Measurements from ENCODE around the gene HLA-DMA. TPM values are rescaled to one million over a fixed set of nuclear protein-coding genes. Genes with fewer than 3 reads are reported as not detected.
A peak's percentile ranks its signal among the peaks of the same experiment; 100 is the strongest.

Gene HLA-DMA
- total and polyA plus RNA-seq, 9 of the 15 experiments (the other 6 are each of a cell fraction or from before 2014, with no cell fraction given) = 0.13 to 0.83 (median 0.51) TPM

DNA sequence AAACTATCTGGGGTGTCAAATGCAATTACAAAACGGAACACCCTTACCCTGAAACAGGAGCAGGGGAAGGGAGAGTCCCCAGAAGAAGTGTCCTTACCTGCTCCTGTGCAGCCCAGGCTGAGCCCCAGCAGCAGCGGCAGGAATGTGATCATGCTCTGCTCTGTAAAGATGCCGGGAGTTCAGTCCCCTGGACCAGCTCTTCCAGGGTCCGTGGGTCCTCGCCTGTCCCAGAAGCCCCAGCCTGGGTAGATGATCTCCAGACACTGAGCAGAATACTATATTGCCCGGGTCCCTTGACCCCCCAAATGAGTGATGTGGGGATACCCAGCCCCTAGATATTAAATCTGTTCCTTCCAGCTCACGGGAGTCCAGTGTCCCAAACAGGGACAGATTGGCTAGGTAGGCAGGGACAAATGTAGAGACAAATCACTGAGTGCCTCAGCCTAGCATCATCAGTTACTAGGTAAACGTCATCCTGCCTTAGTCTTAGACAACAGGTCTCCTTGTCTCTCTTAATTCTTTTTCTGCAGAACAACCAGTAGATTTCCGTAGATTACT lies 12.2 kb downstream of the HLA-DMA start, which contains the start of gene HLA-DMB:
Gene HLA-DMB, minus strand, starts transcription at position 373 of the 558 bp plus-strand sequence. Its CDS starts 221 bp downstream, at position 152.
- Histone ChIP-seq H3K36me3 (ENCODE audit: control insufficient read depth, insufficient read depth, low read length) (no peaks in the 10 kb centered on the region), H2AFZ (ENCODE audit: low read depth, low read length) (no peak within 1 kb of the TSS), H3K27me3 (ENCODE audit: control insufficient read depth in 2 of 2, insufficient read depth in 2 of 2, low read length in 2 of 2) (peaks cover 27 to 41% of the 10 kb centered on the region in 2 experiments), H3K4me1 (replicated peaks in 1 of 2; ENCODE audit: control insufficient read depth in 2 of 2, insufficient read depth in 2 of 2, low read length in 2 of 2) (no peaks in the 10 kb centered on the region), H3K4me2 (ENCODE audit: insufficient read depth, low read length) (no peak within 1 kb of the TSS), H4K20me1 (replicated peaks; ENCODE audit: control insufficient read depth, insufficient read depth, low read length) (no peaks in the 10 kb centered on the region), H3K9me1 (ENCODE audit: control insufficient read depth, insufficient read depth, low read length) (no peaks in the 10 kb centered on the region), H3K9me3 (replicated peaks; ENCODE audit: control insufficient read depth, insufficient read depth, low read depth, low read length) (no peaks in the 10 kb centered on the region), H3K79me2 (ENCODE audit: control insufficient read depth, insufficient read depth, low read length) (no peaks in the 10 kb centered on the region), H3K9ac (ENCODE audit: insufficient read depth in 1 of 2, low read depth in 2 of 2, low read length in 2 of 2) (no peak within 1 kb of the TSS), H3K27ac (ENCODE audit: extremely low read depth, low read depth, low read length) (no peak within 1 kb of the TSS), H3K4me3 (no peak within 1 kb of the TSS)
- intact Hi-C loops (cut with micrococcal nuclease) = no loop called here
- CTCF ChIA-PET (ENCODE audit: low intra/inter-chr PET ratio) = interaction anchor here (0.7 kb wide), 1 partner anchor 15 kb away, joined by 3 read pairs; no protein-coding TSS in a partner anchor
- WGBS (ENCODE audit: insufficient coverage, low coverage, missing lambda C conversion rate) = 4% methylated on average over 9 of the region's 9 CpGs
- DNase-seq (ENCODE audit: extremely low read depth in 1 of 4, low spot score in 3 of 4) (peak in 2 of 4 experiments; percentile 33 to 58), FAIRE-seq (no peak), ATAC-seq (peak; percentile 90)
- in situ Hi-C loops (cut with MboI) = no loop called here
- TF ChIP-seq MYC (IDR thresholded peaks at IDR 0.05; ENCODE audit: low read depth, low read length) = no peak
- TF ChIP-seq MYC (CRISPR knock-in tag; IDR thresholded peaks at IDR 0.05; ENCODE audit: borderline replicate concordance, low read depth) = no peak
- TF ChIP-seq CREM (IDR thresholded peaks at IDR 0.05; ENCODE audit: low read depth) = peak; percentile 96
- TF ChIP-seq GTF2E2 (tag; IDR thresholded peaks at IDR 0.05) = no peak
- peak; percentile 86 for TF ChIP-seq CREB1 (IDR thresholded peaks at IDR 0.05)
- peak; percentile 85 for TF ChIP-seq CREB1 (CRISPR knock-in tag; IDR thresholded peaks at IDR 0.05)
- no peak for TF ChIP-seq POLR2AphosphoS5 (IDR thresholded peaks at IDR 0.05; ENCODE audit: control insufficient read depth, insufficient read depth, low read depth, low read length)
- 0 out of 2 replicates have a peak, but pooled peaks have one; percentile 19 for TF ChIP-seq HES1 (IDR thresholded peaks at IDR 0.05; ENCODE audit: low read depth)
- no peak for TF ChIP-seq ZNF780A (CRISPR knock-in tag; IDR thresholded peaks at IDR 0.05)
- 0 out of 2 replicates have a peak, but pooled peaks have one; percentile 19 for TF ChIP-seq EP400 (IDR thresholded peaks at IDR 0.05)
- TF ChIP-seq RFX5 (IDR thresholded peaks at IDR 0.05; ENCODE audit: low read depth, low read length) = peak; percentile 99
- TF ChIP-seq ZBTB43 (CRISPR knock-in tag; IDR thresholded peaks at IDR 0.05) = no peak
- TF ChIP-seq MYNN (IDR thresholded peaks at IDR 0.05) = no peak
- TF ChIP-seq MYNN (CRISPR knock-in tag; IDR thresholded peaks at IDR 0.05) = no peak
- TF ChIP-seq ZNF561 (CRISPR knock-in tag; conservative IDR thresholded peaks at IDR 0.05) = no peak
- no peak for TF ChIP-seq ZNF311 (CRISPR knock-in tag; IDR thresholded peaks at IDR 0.05)
- TF ChIP-seq ZNF23 (CRISPR knock-in tag; IDR thresholded peaks at IDR 0.05) = no peak
- TF ChIP-seq ATF1 (CRISPR knock-in tag; IDR thresholded peaks at IDR 0.05) = no peak
- peak; percentile 93 for TF ChIP-seq ATF1 (tag; IDR thresholded peaks at IDR 0.05)
- TF ChIP-seq, protein P1, sequence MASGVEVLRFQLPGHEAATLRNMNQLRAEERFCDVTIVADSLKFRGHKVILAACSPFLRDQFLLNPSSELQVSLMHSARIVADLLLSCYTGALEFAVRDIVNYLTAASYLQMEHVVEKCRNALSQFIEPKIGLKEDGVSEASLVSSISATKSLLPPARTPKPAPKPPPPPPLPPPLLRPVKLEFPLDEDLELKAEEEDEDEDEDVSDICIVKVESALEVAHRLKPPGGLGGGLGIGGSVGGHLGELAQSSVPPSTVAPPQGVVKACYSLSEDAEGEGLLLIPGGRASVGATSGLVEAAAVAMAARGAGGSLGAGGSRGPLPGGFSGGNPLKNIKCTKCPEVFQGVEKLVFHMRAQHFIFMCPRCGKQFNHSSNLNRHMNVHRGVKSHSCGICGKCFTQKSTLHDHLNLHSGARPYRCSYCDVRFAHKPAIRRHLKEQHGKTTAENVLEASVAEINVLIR (CRISPR knock-in tag; IDR thresholded peaks at IDR 0.05) = peak; percentile 56; the same call in 1 of the 2 replicates
- no TSS peak for BruUV-seq (replicated peaks)
- POLR2A ChIA-PET = interaction anchor here (0.7 to 3.7 kb wide), 8 partner anchors 12 to 102 kb away, joined by 3 to 21 read pairs (median 4); partner anchors contain the start of genes HLA-DMA and TAP2

All from K562 (cell line).